GM10248 (cell line): Measurements from ENCODE around the gene MEGF9.

ENCODE experiments used
- CTCF ChIA-PET: fragments of 300-600 bp; sonication (Branson Sonifier 250); formaldehyde crosslinking; extraction: SDS; loops from one replicate; lab custom pipeline; 2021; ENCODE audit warnings: antibody characterized with exemption; lab: Yijun Ruan, JAX
- POLR2A ChIA-PET: fragments of 350-650 bp; sonication (Branson Sonifier 250); formaldehyde crosslinking; extraction: SDS; loops from one replicate; lab custom pipeline; 2020; ENCODE audit warnings: antibody characterized with exemption; lab: Yijun Ruan, JAX
- DNase-seq: peaks from one replicate; pipeline ENCODE4 v3.0.0; 2012; ENCODE audit errors: extremely low spot score
- CTCF ChIP-seq: IDR thresholded peaks from 2 replicates; pipeline ENCODE4 v1.5.1; 2012; ENCODE audit warnings: mild to moderate bottlenecking, low read depth; ENCODE audit errors: extremely low read depth, missing control alignments, control extremely low read depth

MEGF9 gene

GRCh38 chr9:120724757-120725400 is 10.6 kb upstream of the MEGF9 start:
- no peak for DNase-seq

GRCh38 chr9:120723565-120723964 is 9.3 kb upstream of the MEGF9 start:
- no peak for TF ChIP-seq CTCF
- DNase-seq: no peak
- POLR2A ChIA-PET: no interaction called here
- CTCF ChIA-PET: interaction anchor here (1.0 kb wide), 1 partner anchor 8 kb away, joined by 3 read pairs; no protein-coding TSS in a partner anchor

More at GRCh38 chr9:120724757-120725400, 10.6 kb upstream of the MEGF9 start:
- ChIA-PET POLR2A (no interaction called here), CTCF (no interaction called here)
- no peak for TF ChIP-seq CTCF

GRCh38 chr9:120720404-120720803 is 6.1 kb upstream of the MEGF9 start:
- DNase-seq: no peak
- ChIA-PET POLR2A (no interaction called here), CTCF (no interaction called here)
- TF ChIP-seq CTCF: no peak

GRCh38 chr9:120718316-120718715 is 4.0 kb upstream of the MEGF9 start:
- POLR2A ChIA-PET: no interaction called here

GRCh38 chr9:120717176-120717575 is 2.9 kb upstream of the MEGF9 start:
- CTCF ChIA-PET: interaction anchor here (0.8 to 1.4 kb wide), 4 partner anchors 8 to 603 kb away, joined by 3 to 4 read pairs (median 3); no protein-coding TSS in a partner anchor
- POLR2A ChIA-PET: no interaction called here
- TF ChIP-seq CTCF: no peak

More at GRCh38 chr9:120718316-120718715, 4.0 kb upstream of the MEGF9 start:
- TF ChIP-seq CTCF: no peak
- CTCF ChIA-PET: interaction anchor here (0.9 to 1.4 kb wide), 4 partner anchors 9 to 46 kb away, joined by 3 to 5 read pairs (median 4); no protein-coding TSS in a partner anchor
- no peak for DNase-seq

GRCh38 chr9:120716483-120716882 is 2.2 kb upstream of the MEGF9 start:
- POLR2A ChIA-PET: no interaction called here
- no peak for DNase-seq
- TF ChIP-seq CTCF: no peak
- CTCF ChIA-PET: interaction anchor here (1.3 kb wide), 1 partner anchor 97 kb away, joined by 3 read pairs; no protein-coding TSS in a partner anchor

More at GRCh38 chr9:120717176-120717575, 2.9 kb upstream of the MEGF9 start:
- DNase-seq: no peak
